GM12892 (cell line): ENCODE measurements around the gene CIRBP.

Source experiments
- POLR2A ChIP-seq: IDR thresholded peaks from 2 replicates; pipeline ENCODE4 v1.6.1; 2011; ENCODE audit warnings: low read depth, low read length, control low read depth
- POLR2AphosphoS5 ChIP-seq: IDR thresholded peaks from 2 replicates; pipeline ENCODE4 v1.6.1; 2011; ENCODE audit warnings: low read depth, low read length, control low read depth

GRCh38 chr19:1282588-1283206 is 13.6 kb downstream of the CIRBP start:
- TF ChIP-seq POLR2A (no peak), POLR2AphosphoS5 (no peak)
